A549 treated with AZD9567 at 1 μM for 4 hours (cell line): Measurements from ENCODE around the gene FOLR2. TPM values are rescaled to one million over a fixed set of nuclear protein-coding genes. Genes with fewer than 3 reads are reported as not detected.

Experiments used
- total RNA-seq: library from RNA; stranded (reverse); fragments of 200-300 nt; extraction: Qiagen RNA extraction; gene quantifications from 5 replicates; pipeline ENCODE4 v1.2.3, GENCODE V29; 2022; ENCODE audit not compliant: insufficient read depth

FOLR2 gene
- total RNA-seq, result not detected in 5 replicates

GRCh38 chr11:72216638-72217037 is at the start of gene FOLR2:
TSS of gene FOLR2 (plus strand) at chr11:72216794. CDS start at chr11:72218585, 1,791 bp downstream.

GRCh38 chr11:72191961-72192381 is 24.6 kb upstream of the FOLR2 start, which contains the start of gene FOLR1:
TSS of gene FOLR1 (plus strand) at chr11:72192140. CDS start at chr11:72192174, 34 bp downstream.

GRCh38 chr11:72224564-72225410 is 8.2 kb downstream of the FOLR2 start, which contains the start of gene INPPL1:
TSS of gene INPPL1 (plus strand) at chr11:72224767. CDS start at chr11:72224985, 218 bp downstream.

GRCh38 chr11:72244060-72244360 is 27.4 kb downstream of the FOLR2 start, which contains the start of gene PHOX2A:
TSS of gene PHOX2A (minus strand) at chr11:72244176. CDS start at chr11:72244004, 172 bp downstream.

Other genes starting within 250 kb of the FOLR2 start
- gene IL18BP, start 217.9 kb upstream of the FOLR2 start, total RNA-seq, result 1.6 to 4.3 TPM (median 4.0 TPM) in 5 replicates
- gene NUMA1, start 136.3 kb upstream of the FOLR2 start, total RNA-seq, result 49.9 to 69.2 TPM (median 65.1 TPM) in 5 replicates
- gene LRRC51, start 135.9 kb upstream of the FOLR2 start, total RNA-seq, result 7.8 to 9.8 TPM (median 9.3 TPM) in 5 replicates
- gene LAMTOR1, start 113.5 kb upstream of the FOLR2 start, total RNA-seq, result 109 to 149 TPM (median 132 TPM) in 5 replicates
- not detected in 5 replicates for gene TOMT, start 110.9 kb upstream of the FOLR2 start, total RNA-seq
- gene ANAPC15, start 104.1 kb upstream of the FOLR2 start, total RNA-seq, result 62.2 to 89.8 TPM (median 84.0 TPM) in 5 replicates
- gene FOLR3, start 81.1 kb upstream of the FOLR2 start, total RNA-seq, result 0.13 TPM in 1 of 5 replicates, not detected in the others
- gene FOLR1, start 24.7 kb upstream of the FOLR2 start, total RNA-seq, result 0.08 to 0.16 TPM (median 0.12 TPM) in 3 of 5 replicates, not detected in the others
- 42.0 to 84.5 TPM (median 77.6 TPM) in 5 replicates for gene INPPL1, start 8.0 kb downstream of the FOLR2 start, total RNA-seq
- gene PHOX2A, start 27.4 kb downstream of the FOLR2 start, total RNA-seq, result not detected in 5 replicates
- gene CLPB, start 217.7 kb downstream of the FOLR2 start, total RNA-seq, result 14.5 to 24.1 TPM (median 17.4 TPM) in 5 replicates